Islet of Langerhans (tissue), 1 donor: ENCODE data around the gene PTRHD1.

Experiments
- FAIRE-seq: peaks from one replicate; lab custom pipeline; 2011; peaks lifted over from hg19 to GRCh38; lab: Jason Lieb, UNC

Gene PTRHD1

GRCh38 chr2:24830351-24830750 is 37.2 kb upstream of the PTRHD1 start:
- FAIRE-seq = no peak

- FAIRE-seq = no peak
These were observed 35.2 kb upstream of the PTRHD1 start for GRCh38 chr2:24828238-24828996.

GRCh38 chr2:24827321-24828237 is 34.4 kb upstream of the PTRHD1 start:
- peak; percentile 91 for FAIRE-seq

GRCh38 chr2:24826773-24827145 is 33.6 kb upstream of the PTRHD1 start:
- FAIRE-seq = no peak

- no peak for FAIRE-seq
These were observed 32.9 kb upstream of the PTRHD1 start for GRCh38 chr2:24825883-24826772.

- FAIRE-seq = no peak
These were observed 32.0 kb upstream of the PTRHD1 start for GRCh38 chr2:24824966-24825882.

GRCh38 chr2:24824071-24824588 is 30.9 kb upstream of the PTRHD1 start:
- no peak for FAIRE-seq

- FAIRE-seq = no peak
These were observed 29.0 kb upstream of the PTRHD1 start for GRCh38 chr2:24822049-24822706.

- FAIRE-seq = no peak
These were observed 28.3 kb upstream of the PTRHD1 start for GRCh38 chr2:24821433-24821891.

GRCh38 chr2:24820598-24821432 is 27.6 kb upstream of the PTRHD1 start:
- no peak for FAIRE-seq

- no peak for FAIRE-seq
These were observed 27.0 kb upstream of the PTRHD1 start for GRCh38 chr2:24820175-24820513.

- no peak for FAIRE-seq
These were observed 26.4 kb upstream of the PTRHD1 start for GRCh38 chr2:24819442-24820174.

- FAIRE-seq = no peak
These were observed 25.6 kb upstream of the PTRHD1 start for GRCh38 chr2:24818721-24819167.

- no peak for FAIRE-seq
These were observed 23.7 kb upstream of the PTRHD1 start for GRCh38 chr2:24816884-24817283.

- no peak for FAIRE-seq
These were observed 23.2 kb upstream of the PTRHD1 start for GRCh38 chr2:24816404-24816803.

GRCh38 chr2:24815171-24815570 is 22.0 kb upstream of the PTRHD1 start:
- FAIRE-seq = no peak

- FAIRE-seq = no peak
These were observed 21.3 kb upstream of the PTRHD1 start for GRCh38 chr2:24814516-24814915.

GRCh38 chr2:24813691-24814137 is 20.5 kb upstream of the PTRHD1 start:
- FAIRE-seq = no peak
